Mucosa of gallbladder (tissue), 1 donor: ENCODE results near the gene HOXA9. TPM values are rescaled to one million over a fixed set of nuclear protein-coding genes. Genes with fewer than 3 reads are reported as not detected.

Experiments used
- DNase-seq: peaks from one replicate; pipeline ENCODE4 v3.0.0-alpha.2; 2020; ENCODE audit warnings: low spot score
- total RNA-seq: library from RNA; stranded (reverse); gene quantifications from one replicate; pipeline ENCODE4 v1.2.1, GENCODE V29; 2021
- donor health status: DM: no; HTN: no; CAD: no.

The HOXA9 gene
- total RNA-seq, 1 donor from 2014 or later: 0.17 TPM

DNA sequence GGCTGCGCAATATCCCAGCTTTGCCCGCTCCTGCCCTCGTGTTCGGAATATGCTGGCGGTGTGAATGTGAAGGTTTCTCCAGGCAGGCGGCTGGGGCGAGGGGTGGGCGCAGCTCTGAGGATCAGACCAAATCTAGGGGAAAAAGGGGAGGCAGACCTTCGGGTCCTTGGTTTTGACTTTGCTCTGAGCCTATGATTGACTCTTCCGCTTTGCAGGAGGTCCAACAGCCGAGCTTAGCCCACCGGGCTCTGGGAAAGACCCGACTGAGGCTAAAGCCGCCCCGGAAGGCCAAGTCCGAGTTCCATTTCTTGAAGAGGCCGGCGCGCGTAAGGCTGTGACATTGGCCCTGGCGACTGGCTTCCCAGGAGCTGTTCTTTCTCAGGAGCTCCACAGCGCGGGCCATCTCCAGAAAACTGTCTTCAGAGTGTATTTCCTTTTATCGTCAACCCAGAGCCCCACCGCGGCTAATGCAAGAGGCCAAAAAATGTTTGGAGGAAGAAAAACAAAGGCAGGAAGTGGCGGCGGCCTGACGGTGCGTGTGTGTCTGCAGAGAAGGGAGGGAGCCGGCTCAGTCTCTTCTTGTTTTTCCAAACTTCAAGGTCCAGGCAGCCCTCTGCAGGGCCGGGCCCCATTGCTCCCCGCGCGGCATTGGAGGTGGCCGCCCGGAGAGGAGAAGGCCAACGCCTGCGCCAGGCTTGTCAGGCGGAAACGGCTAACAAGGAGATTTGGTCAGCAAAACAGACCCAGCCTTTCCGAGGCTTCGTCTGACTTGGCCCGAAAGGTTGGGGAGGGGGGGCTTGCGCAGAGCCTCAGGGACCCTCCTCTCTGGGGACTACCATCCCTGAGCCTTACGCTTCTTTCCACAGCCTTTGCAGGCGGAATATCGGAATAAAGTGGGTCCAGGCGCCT is 23.3 kb upstream of the HOXA9 start:
- no peak for DNase-seq

DNA sequence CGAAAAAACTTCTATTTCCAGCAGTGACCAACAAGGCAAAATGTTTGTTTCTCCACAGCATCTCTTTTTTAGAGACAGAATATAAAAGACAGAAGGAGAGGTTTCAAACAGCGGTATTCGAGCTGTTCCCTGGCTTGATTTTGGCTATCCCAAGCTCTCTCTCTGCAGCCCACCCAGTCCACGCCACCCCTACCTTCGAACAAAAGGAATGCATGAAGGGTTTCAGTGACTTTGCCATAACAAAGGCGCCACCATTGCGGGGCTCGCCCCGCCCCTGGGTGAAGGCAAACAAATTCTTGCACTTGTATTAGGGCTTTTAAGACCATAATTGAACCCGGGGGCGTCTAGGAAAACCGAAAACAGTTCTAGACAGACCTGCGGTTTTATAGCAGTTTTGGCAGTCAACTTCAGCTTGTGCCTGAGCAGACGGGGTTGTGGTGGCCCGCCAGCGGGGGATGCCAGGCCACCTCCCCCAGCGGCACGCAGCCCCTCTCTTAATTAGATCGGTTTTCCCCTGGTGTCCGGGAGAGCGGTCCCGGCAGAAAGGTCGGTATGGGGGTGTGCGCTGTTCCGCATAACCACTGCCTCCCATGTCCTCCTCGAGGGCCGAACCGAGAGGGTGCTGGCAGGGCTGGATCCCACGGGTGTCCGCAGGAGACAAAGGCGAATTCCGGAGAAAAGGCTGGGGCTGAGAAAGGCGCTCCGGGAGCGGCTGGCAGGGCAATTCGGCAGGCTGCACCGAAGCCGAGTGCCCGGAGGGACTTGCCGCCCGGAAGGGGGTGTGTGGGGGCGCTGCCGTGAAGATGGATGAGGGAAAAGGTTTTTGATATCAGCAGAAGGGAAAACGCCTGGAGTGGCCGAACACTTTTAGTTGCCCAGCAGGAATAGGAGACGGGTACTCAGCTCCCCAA is 22.4 kb upstream of the HOXA9 start:
- no peak for DNase-seq

DNA sequence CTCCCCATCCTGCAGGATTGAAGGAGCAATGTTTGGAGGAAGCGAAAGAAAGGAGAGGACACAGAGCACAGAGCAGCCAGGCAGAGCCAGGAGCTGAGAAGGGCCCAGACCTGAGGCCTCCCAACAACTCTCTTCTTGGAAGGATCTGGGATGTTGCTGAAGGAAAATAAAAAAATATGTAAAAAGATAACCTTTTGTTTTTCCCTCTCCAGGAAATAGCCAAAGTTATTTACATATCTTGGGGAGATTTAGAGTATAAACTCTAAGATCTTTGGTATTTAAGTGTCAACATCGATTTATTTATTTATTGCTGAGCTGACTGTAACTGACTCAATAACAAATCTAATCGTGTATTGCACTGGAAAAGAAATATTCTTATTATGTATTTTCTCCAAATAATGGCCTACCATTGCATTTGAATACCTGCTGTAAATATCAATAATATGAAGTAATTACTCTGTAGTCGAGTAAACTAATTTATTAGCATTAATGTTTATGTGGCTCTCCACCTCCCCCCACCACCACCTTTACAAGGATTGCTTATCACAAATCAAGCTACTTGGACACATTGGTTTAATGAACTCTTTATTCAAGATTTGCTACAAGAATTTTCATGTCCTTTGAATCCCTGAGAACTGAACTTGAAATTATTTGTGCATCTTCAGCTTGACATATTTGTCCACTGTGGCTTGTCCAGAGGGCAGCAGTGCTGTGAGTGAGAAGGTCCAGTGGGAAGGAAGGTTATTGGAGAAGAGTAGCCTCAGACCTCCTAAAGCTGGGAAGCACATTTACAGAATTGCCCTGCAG is 21.5 kb upstream of the HOXA9 start:
- DNase-seq: no peak

- no peak for DNase-seq
Measured at GRCh38 chr7:27185854-27186667, 20.7 kb upstream of the HOXA9 start.

DNA sequence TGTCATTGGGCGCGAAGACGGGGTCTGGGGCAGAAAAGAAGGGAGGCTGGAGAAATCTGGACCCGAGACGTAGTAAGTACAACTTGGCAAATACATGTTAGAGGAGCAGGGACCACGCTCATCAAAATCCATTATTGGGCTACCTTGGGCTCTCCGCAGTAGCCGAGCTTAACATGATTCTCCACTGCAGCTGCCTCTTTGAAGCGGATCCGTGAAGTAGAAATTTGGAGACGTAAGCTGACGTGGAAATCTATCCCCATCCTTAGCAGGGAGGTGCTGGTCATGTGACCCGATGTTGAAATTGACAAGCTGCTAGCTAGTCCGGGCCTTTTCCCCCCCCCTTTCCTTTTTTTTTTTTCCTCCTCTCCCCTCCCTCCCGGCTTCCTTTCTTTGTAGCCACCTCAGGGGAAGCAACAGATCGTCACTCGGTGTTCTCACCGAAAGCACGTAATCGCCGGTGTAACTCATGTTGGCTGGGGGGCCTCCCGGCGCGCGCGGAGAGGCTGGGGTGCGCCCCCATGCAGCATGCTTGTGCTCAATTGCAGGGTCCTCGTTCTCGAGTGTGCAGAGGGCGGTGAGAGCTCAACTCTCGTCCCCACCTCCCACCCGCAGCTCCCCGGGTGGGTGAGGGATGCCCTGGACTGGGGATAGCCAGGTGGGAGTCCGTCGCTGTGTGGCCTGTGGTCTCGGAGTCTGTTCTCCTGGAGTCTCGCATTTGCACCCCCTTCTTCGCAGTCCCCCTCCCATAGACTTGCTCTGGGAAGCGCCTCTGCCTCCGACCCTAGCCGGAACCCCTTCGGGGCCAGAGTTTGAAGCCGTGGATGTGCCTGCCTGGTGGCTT is 19.9 kb upstream of the HOXA9 start, which contains the start of gene HOXA11:
TSS of gene HOXA11 (minus strand) at position 220 of the 841 bp plus-strand sequence. CDS start at position 132, 88 bp downstream.
- DNase-seq: no peak

- DNase-seq: no peak
Measured at GRCh38 chr7:27184337-27185012, 19.1 kb upstream of the HOXA9 start.

- DNase-seq: no peak
Measured at GRCh38 chr7:27183682-27184336, 18.5 kb upstream of the HOXA9 start.

- no peak for DNase-seq
Measured at GRCh38 chr7:27182861-27183681, 17.7 kb upstream of the HOXA9 start.

GRCh38 chr7:27182285-27182841 is 17.0 kb upstream of the HOXA9 start:
- no peak for DNase-seq

GRCh38 chr7:27181795-27182275 is 16.5 kb upstream of the HOXA9 start:
- no peak for DNase-seq

DNA sequence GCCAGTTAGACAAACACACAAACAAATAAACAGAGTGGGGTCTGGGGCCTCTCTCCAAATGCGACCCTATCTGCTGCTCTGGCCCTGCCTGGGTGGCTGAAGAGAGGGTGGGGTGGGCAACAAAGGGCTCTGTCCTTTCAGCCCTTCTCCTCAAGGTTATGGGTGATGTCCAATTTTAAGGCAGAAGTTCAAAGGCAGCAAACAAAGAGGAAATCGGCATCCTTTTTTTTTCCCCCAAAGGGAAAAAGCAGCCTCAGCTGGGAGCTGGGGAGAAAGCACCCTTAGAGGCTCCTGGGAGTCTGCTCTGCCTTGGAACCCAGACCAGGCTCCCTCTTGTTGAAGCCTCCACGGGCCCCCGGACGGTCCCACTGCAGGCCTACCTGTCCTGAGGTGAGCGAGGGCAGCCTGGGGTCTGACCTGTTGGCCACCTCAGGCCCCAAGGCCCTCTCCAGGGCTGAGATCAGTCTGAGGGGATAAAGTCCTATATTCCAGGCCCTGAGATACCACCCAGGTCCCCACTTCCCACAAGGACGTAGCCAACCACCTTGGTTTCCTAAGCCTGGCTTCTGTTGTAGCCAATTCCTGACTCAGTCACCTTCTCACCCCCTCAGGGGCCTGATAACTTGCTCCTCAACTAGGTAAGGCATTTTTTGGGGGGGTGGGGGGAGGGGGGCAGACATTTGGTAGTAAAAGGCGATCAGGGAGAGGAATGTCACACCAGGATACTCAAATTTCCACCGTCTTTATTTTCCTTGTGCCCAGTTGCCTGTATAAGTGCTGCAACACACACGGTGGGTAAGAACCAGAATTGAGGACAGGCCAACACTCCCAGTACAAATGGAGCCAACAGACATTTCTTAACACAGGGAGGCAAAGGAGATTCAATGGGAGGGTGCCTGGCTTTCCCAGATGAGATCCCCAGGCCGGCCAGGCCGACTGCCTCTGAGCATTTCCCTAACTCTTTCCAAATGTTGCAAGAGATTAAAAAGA is 15.4 kb upstream of the HOXA9 start:
- no peak for DNase-seq

GRCh38 chr7:27179503-27180430 is 14.4 kb upstream of the HOXA9 start:
- DNase-seq: no peak

GRCh38 chr7:27179030-27179429 is 13.7 kb upstream of the HOXA9 start:
- no peak for DNase-seq

- no peak for DNase-seq
Measured at GRCh38 chr7:27178366-27178765, 13.0 kb upstream of the HOXA9 start.

- no peak for DNase-seq
Measured at GRCh38 chr7:27177795-27178320, 12.5 kb upstream of the HOXA9 start.
